MM.1S (cell line): ENCODE measurements around the gene EFNA3.

ENCODE experiments used
- CTCF ChIP-seq: fragments of 300-600 bp; sonication (generic); IDR thresholded peaks from 2 replicates; pipeline ENCODE4 v1.5.1; 2016; ENCODE audit warnings: antibody characterized with exemption, low read length, mixed read lengths
- EZH2phosphoT487 ChIP-seq: fragments of 300-600 bp; sonication (generic); IDR thresholded peaks from 2 replicates; pipeline ENCODE4 v1.6.1; 2018; ENCODE audit warnings: antibody characterized with exemption, low read length

DNA sequence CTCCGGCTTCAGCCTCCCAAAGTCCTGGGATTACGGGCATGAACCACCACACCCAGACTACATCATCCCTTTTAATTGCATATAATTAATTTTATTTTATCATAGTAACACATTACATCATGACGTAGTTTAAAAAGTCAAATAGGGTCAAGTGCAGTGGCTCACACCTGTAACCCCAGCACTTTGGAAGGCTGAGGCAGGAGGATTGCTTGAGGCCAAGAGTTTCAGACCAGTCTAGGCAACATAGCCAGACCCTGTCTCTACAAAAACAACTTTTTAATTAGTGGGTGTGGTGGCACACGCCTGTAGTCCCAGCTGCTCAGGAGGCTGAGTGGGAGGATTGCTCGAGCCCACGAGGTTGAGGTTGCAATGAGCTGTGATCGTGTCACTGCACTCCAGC is 20.7 kb downstream of the EFNA3 start:
- TF ChIP-seq CTCF (no peak), EZH2phosphoT487 (no peak)
